Right ventricle myocardium superior (tissue), 1 donor: ENCODE data around the gene MYO1D. TPM values are rescaled to one million over a fixed set of nuclear protein-coding genes. Genes with fewer than 3 reads are reported as not detected.
A peak's percentile ranks its signal among the peaks of the same experiment; 100 is the strongest.

Experiments
- ATAC-seq: fragments of 200-7000 bp; cut with Tn5 transposase; one replicate; pipeline ENCODE4 v1.9.1; 2020; ENCODE audit warnings: mild to moderate bottlenecking; ENCODE audit not compliant: poor library complexity
- DNase-seq: peaks from one replicate; pipeline ENCODE4 v3.0.0-alpha.2; 2020
- intact Hi-C: fragments of 100-400 bp; cut with DNase I; formaldehyde crosslinking; loops from one replicate; pipeline ENCODE4 v1.11.2; 2022
- total RNA-seq: library from RNA; stranded (reverse); fragmentation: NEBNext Ultra II Directional; extraction: Animal tissue kit (Norgen Biotek cat#: 25700); gene quantifications from one replicate; pipeline ENCODE4 v1.2.1, GENCODE V29; 2021
- donor health status: DM: no; HTN: yes; CAD: no; lungs with severe emphysema.

MYO1D gene
- total RNA-seq, 1 donor from 2014 or later = 3.8 TPM

DNA sequence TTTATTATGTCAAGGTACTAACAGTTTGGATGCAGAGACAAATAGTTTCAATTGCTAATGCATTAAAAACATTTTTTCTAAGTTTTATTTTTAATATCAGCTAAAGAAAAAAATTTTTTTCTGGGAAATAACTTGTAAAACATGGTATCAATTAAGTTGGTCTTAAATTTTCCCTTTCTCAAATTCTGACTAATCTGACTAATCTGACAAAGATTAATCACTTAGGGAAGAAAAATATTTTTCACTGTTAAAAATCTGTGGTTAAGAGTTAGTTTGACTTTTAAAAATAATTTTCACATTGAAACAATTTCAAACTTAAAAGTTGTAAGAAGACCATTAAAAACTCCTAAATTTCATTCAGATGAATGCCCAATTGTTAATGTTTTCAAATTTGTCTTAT, 74.6 kb downstream of the MYO1D start:
- DNase-seq (no peak), ATAC-seq (no peak)
- intact Hi-C loops = no loop called here

DNA sequence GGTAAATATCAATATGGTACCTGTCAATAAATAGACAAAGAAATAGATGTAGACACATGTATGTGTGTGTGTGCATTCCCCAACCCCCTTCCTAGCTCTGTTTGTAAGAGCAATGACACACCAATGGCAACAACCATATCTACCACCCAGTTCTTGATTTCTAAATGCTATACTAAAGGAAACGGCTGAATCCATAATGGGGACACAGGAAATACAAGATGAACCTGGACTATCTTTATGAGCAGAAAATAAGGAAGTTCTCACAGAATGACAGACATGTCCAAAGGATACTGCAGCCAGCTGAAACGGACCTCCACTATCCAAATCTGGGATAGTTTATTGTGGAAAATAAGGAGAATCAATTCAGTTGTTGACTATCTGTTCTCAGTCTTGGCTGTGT, 75.3 kb downstream of the MYO1D start:
- intact Hi-C loops = no loop called here
- no peak for ATAC-seq

DNA sequence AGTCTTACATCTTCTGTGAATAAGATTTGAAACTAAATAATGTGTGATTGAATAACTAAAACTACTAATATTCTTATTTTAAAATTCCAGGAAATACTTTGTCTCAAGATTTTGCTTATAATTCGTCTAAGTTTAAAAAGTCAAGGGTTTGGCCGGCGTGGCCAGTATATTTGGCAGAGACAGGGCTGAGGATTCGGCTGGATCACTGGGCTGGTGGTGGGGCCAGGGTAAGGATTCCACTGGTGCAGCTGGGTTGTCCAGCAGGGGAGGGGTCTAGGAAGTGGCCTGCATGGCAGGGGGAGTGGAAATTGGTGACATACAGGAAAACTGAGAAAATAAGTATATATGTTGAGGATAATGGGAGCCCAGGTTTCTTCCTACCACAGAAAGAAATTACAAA, 75.7 kb downstream of the MYO1D start:
- DNase-seq (no peak), ATAC-seq (no peak)
- intact Hi-C loops = no loop called here

More for the DNA sequence above, 75.3 kb downstream of the MYO1D start:
- DNase-seq = no peak

DNA sequence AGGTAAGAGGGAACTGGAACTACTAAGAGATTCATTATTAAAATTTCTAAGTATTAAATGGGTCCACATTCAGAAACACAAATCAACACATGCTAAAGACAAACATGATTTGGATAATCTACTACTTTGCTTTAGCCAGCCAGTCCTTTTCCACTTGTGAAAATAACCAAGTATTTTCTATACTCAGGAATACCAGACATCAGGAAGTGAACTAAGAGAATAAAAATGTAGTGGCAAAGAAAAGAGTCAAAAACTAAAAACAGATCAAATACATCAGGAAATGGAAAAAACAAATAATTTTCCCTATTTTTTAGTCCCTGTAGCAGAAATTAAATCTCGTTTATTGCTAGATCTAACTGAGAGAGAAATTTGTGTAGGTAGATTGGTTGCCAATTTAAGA, 78.0 kb downstream of the MYO1D start:
- intact Hi-C loops = no loop called here
- ATAC-seq = no peak
- no peak for DNase-seq

DNA sequence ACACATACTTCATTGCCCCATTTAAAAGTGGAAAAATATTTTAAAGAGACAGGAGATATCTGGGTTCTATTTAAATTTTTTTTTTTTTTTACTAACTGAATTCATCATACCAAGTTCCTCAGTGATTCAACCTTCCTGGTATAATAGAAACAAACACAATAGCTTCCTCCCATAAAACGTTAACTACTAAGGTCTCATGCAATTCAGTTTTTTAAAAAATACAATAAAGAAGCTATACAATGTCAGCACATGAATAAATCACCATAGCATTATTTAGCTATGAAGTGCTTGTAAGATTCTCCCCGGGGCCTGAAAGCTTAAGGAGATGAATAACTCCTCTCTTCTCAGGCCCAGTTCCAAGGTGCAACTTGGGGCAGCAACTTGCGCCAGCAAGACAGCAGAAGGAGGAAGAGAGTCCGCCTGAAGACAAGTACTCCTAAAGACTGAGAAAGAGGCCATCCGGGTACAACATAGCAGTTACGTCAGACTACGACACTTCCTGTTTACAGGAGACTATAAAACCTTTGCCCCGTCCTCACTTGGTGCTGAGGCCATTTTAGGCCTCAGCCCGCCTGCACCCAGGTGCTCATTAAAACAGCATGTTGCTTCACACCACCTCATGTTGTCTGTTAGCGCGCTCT, 81.5 kb downstream of the MYO1D start:
- ATAC-seq (no peak), DNase-seq (no peak)
- intact Hi-C loops = no loop called here

DNA sequence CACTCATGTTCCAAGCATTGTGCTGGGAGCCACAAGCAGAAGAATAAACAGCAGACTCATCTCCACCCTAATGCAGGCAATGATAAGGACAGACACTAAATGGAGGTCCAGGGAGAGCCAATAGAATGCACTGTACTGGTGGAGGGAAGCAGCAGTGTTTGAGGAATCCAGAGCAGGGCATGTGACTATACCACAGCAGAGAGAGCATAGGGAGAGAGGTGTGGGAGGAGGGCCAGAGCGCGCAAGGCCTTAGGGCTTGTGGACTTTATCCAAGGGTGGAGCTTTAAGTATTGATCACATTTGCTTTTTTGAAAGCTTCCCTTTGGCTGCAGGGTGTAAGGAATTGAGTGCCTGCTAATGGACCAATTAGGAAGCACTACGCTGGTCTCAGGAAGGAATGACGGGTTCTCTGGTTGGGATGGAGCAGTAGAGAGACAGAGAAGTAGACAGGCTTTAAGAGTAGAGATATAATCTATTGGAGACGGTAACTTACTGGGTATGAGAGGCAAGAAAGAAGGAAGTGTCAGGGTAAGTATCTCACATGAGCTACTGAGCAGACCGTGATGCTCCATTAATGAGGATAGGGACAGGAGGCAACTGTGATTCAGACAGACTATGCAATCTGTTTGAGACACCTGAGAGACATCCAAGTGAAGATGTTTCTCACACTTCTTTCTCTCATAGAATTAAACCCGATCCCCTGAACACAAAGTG, 82.2 kb downstream of the MYO1D start:
- DNase-seq (no peak), ATAC-seq (no peak)
- intact Hi-C loops = no loop called here

DNA sequence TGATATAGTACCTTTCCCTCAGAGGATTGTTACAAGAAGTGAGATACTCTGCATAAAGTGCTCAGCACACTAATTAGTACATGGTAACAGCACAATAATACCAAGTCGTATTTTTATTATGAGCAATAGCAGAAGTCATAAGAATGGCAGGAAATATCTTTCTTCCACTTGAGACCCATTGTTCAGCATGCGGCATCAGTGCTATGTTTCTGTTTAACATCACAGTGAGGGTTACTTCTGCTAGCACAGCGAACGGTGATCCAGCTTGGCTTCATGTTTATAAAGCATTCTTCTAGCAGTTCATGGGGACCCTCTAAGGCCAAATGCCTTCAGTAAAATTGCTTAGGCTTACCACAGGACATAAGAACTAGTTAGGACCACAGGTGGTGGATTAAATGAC, 83.1 kb downstream of the MYO1D start:
- ATAC-seq (no peak), DNase-seq (no peak)
- intact Hi-C loops = no loop called here

DNA sequence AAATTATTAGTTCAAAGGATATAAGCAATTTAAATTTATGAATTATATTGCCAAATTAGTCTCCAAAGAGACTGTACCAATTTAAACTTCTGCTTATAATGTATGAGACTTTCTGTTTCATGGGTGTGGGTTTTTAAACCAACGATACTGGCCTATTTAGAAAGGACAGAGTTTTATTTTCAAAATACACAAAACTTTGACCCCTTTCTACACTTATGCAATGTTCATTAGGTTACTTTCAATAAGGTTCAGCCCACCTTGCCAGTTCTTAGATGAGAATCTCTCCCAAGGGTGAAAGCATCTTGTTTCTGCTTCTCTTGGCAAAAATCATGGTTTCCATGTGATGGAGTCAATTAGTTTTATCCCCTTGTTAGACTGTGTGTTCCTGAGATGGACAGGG, 84.7 kb downstream of the MYO1D start:
- DNase-seq (no peak), ATAC-seq (no peak)
- intact Hi-C loops = no loop called here

DNA sequence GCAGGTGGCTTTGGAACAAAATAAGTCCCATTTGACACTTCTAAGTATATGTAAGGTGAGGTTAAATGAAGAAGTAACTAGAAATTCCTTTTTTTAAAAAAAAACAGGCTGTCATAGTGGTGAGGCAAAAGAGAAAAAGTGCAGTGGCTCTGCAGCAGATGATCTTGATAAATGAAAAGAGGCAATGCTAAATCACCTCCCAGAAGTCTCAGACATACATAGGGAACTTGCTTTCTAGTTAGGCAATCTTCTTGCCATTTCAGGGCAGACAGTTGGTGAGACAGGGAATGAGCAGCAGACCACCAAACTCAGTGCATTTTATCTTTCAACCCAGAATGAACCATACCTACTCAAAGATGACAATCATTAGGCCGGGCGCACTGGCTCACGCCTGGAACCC, 90.8 kb downstream of the MYO1D start:
- ATAC-seq (no peak), DNase-seq (no peak)
- intact Hi-C loops = loop anchor here (10.0 kb wide), 1 partner anchor 119 kb away; no protein-coding TSS in a partner anchor

DNA sequence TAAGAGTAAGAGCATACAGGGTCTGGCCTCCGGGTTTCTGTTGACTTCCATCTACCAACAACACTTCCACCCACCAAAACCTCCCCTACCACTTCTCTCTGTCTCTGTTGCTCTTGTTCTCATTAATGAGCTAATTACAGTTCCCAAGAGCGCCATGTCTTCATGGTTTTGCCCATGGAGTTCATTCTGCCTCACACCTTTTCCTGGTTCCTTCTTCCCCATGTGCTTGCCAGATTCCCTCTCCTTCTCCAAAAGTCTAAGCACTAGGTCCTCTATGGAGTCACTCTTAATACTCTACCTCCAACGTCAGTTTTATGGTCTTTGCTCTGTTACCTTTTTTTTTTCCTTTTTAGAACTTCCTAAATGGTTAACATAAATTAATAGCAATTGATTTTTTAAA, 92.8 kb downstream of the MYO1D start:
- intact Hi-C loops = loop anchor here (5.0 to 10.0 kb wide), 2 partner anchors 93 to 121 kb away; partner anchors contain the start of gene MYO1D
- DNase-seq = no peak
- ATAC-seq = no peak

DNA sequence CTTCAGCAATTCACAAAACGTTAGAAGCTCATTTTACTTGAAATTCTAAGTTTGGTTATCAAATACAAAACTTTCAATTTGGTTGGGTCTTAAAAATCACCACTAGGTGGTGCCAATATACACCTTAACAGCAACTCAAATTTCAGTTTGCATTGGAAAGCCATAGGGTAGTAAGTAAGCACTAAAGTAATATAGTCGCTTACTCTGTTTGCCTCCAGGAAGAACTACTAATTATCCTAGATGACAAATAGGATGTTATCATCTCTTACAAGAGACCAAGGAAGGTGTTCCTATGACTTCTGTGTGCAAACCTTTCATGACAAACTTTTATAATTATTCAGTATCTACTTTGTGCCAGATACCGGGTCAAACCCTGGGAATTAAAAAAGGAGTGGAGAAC, 93.3 kb downstream of the MYO1D start:
- intact Hi-C loops = loop anchor here (5.0 to 10.0 kb wide), 2 partner anchors 94 to 121 kb away; partner anchors contain the start of gene MYO1D
- ATAC-seq (peak; percentile 58), DNase-seq (no peak)

DNA sequence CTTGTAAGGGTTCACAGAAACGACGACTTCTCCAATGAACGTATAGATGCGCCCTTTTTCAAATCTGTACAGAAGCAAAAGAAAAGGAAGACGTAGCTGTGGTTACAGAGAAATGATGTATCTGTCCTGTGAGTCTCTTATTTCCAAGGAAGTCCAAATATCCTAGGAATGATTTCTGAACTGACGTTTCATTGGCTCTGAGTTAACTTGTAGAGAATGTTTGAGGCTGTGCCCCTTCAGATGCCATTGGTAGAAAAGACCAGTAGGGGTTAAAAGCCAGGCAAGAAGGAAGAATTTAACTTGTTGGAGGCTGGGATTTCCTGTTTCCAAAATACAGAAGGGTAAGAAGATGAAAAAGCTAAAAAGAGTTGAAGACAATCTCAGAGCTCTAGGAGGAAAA, 96.2 kb downstream of the MYO1D start:
- ATAC-seq (no peak), DNase-seq (no peak)
- intact Hi-C loops = loop anchor here (5.0 to 10.0 kb wide), 2 partner anchors 97 to 124 kb away; partner anchors contain the start of gene MYO1D

DNA sequence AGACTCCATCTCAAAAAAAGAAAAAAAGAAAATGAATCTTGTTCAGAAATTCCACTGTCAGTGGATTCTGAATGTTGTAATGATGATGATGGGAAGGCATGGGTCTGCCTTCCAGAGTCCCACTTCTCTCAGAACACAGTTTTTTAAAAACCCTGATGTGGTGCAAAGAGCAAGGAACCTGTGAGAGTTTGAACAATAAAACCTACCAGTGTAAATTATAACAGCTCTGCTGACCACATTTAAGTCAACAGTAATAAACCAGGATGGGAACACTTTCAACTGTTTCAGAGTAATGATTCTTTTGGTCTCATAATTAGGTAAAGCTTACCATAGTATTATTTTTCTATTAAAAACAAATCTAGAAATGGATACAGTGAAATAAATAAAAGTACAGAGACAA, 99.0 kb downstream of the MYO1D start:
- DNase-seq (no peak), ATAC-seq (no peak)
- intact Hi-C loops = no loop called here

DNA sequence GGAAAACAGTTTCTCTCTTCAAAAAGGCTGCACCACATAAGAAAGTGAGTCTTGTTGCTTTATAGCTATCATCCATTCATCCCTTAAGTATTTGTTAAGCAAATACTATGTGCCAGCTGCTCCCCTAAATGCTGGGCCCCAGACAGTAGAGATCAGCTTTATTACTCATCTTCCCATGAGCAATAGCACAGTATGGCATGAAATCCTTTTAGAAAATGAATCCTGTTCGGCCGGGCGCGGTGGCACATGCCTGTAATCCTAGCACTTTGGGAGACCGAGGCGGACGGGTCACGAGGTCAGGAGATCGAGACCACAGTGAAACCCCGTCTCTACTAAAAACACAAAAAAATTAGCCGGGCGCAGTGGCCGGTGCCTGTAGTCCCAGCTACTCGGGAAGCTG, 99.5 kb downstream of the MYO1D start:
- intact Hi-C loops = no loop called here
- ATAC-seq (no peak), DNase-seq (no peak)

DNA sequence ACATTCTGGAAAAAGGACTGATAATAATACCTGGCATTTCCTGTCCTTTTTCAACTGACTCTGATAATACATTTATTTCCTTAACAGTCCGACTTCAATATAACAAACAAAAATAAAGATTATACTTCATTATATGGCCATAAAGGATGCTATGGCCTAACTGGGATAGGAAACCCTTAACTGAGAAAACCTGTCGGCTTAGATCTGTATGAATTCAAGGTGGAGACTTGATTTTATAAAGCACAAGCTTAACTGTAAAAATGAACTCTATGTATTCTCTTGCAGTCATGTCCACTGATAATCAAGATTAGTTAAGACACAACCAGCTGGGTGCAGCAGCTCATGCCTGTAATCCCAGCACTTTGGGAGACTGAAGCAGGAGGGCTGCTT, 102.2 kb downstream of the MYO1D start:
- intact Hi-C loops = no loop called here
- no peak for DNase-seq
- ATAC-seq = no peak

DNA sequence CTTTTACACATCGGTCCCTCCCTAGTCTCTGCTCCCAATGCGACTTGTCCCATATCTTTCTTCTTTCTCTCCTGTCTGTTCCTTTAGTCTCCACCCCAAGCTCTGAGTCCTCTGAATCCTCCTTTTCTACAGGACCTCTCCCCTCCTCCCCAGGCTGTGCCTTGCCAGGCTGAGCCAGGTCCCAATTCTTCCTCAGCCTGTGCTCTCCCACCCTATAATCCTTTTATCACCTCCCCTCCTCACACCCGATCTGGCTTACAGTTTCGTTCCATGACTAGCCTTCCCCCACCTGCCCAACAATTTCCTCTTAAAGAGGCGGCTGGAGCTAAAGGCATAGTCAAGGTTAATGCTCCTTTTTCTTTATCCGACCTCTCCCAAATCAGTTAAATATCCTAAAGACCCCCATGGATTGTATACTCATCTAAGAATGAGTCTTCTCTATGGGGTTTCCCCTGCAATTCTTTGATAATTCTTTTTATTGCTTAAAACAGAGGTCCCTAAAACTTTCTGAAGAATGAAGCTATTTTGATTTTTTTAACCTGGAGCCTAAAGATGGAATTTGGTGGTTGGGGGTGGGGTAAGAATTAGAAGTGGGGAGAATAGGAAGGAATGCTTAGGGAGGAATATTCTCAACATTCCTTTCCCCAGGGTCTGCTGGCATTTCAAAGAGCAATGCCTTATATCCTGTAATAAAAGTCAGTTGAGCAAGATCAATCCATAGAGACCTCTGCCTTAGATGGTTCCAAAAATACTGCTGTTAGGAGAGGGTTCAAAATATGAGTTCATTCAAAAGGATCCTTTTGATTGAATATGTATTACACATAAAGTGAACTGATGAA, 102.8 kb downstream of the MYO1D start:
- DNase-seq (no peak), ATAC-seq (no peak)
- intact Hi-C loops = no loop called here

DNA sequence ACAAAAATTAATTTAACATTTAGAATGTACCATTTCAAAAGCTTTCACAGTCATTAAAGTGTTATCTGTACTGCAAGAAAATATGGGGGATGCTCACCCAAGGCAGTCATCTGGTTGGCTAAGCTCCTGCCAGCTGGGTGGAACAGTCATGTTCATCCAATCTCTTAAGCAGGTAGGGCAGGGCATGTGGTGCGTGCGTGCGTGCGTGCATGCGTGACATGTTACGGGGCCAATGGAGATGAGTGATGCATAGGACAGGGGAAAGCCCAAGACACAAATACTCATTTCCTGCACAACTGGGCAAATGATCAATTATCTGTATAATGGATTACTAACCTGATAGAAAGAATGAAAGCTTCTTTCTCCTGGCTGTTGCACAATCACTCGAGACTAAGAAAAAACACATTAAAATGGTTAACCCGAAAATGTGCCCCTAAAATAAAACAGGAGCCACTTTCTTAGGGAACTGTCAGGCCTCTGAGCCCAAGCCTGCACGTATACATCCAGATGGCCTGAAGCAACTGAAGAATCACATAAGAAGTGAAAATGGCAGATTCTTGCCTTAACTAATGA, 104.4 kb downstream of the MYO1D start:
- intact Hi-C loops = no loop called here
- DNase-seq (no peak), ATAC-seq (no peak)

DNA sequence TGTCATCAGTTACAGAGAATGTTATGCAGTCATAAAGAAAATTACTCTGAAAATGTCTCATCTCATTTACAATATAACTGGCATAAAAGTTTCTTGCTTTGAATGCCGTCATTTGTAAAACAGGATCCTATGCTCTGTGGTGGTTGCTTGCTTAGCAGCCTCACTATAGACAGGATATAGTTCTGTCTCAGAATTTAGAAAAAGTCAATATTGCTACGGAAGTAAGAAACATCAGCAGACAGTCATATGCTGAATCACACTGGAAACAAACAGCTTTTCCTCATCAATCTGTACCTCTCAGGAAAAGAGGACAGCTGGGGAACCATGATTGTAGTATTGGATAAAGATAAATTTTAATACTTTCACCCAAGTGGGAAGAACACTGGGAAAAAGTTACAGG, 105.5 kb downstream of the MYO1D start:
- ATAC-seq = no peak
- no peak for DNase-seq
- intact Hi-C loops = no loop called here

DNA sequence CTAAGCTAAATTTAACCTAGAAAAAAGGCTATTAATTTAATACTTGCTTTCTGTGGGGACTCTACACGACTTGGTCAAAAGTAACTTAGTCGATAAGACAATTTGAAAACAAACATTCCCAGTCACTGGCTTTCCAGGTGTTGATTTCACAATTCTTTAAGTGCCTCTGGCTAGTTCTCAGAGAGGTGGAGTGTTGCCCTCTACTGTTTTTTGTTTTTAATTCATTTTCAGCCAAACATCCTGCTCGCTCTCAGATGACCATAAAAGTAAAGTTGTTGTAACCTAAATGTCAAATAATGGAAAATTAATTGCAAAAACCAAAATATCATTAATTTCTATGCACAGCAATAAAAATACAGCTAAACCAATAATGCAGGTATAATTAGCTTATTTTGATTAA, 107.1 kb downstream of the MYO1D start:
- ATAC-seq = no peak
- intact Hi-C loops = no loop called here
- DNase-seq = no peak
